Activated CD4-positive, alpha-beta T cell treated with anti-CD3 and anti-CD28 coated beads, Interleukin-2, amount 10 ng/mL, durations not matched to agents 7 days and 5 days (primary cell): ENCODE data around the gene LRCH3. TPM values are rescaled to one million over a fixed set of nuclear protein-coding genes. Genes with fewer than 3 reads are reported as not detected.
"Not testable (repeated sequence)": the region's sequence is repeated elsewhere in the genome, so short reads cannot be mapped to it uniquely, and the experiment has no call there.

Experiments used
- CTCF ChIA-PET: fragments of 350-600 bp; sonication (Branson Sonifier 250); formaldehyde crosslinking; loops from one replicate; lab custom pipeline; 2021; ENCODE audit warnings: antibody characterized with exemption; lab: Charles Lee
- POLR2A ChIA-PET: fragments of 350-600 bp; sonication (Branson Sonifier 250); formaldehyde crosslinking; loops from one replicate; lab custom pipeline; 2021; ENCODE audit warnings: antibody characterized with exemption; lab: Charles Lee
- DNase-seq: peaks from one replicate; pipeline ENCODE4 v3.0.0-alpha.2; 2020
- H3K27ac Mint-ChIP-seq: one replicate; pipeline ENCODE4 v1.8.0; 2021; ENCODE audit warnings: mild to moderate bottlenecking, moderate library complexity, mixed read lengths
- H3K27me3 Mint-ChIP-seq: one replicate; pipeline ENCODE4 v1.8.0; 2021; ENCODE audit warnings: mixed read lengths
- H3K36me3 Mint-ChIP-seq: one replicate; pipeline ENCODE4 v1.8.0; 2021; ENCODE audit warnings: low read depth, mixed read lengths
- H3K4me1 Mint-ChIP-seq: one replicate; pipeline ENCODE4 v1.8.0; 2021; ENCODE audit warnings: mixed read lengths
- H3K4me3 Mint-ChIP-seq: one replicate; pipeline ENCODE4 v1.8.0; 2021; ENCODE audit warnings: mild to moderate bottlenecking, moderate library complexity, mixed read lengths
- H3K9me3 Mint-ChIP-seq: one replicate; pipeline ENCODE4 v1.8.0; 2021; ENCODE audit warnings: mixed read lengths
- total RNA-seq, 2 experiments: library from RNA; stranded (reverse); gene quantifications; one replicate each; pipeline ENCODE4 v1.2.3, GENCODE V29; 2021

The LRCH3 gene
- total RNA-seq, 2 experiments from 2014 or later = 54.0 to 58.0 TPM

- DNase-seq = peak; percentile 82
- no peak overlapping the region for H3K4me3 Mint-ChIP-seq
- H3K4me1 Mint-ChIP-seq = peaks cover 7% of the 10 kb centered on the region
- H3K27ac Mint-ChIP-seq = no peak overlapping the region
- CTCF ChIA-PET = interaction anchor here (0.6 to 2.4 kb wide), 17 partner anchors 9 to 174 kb away, joined by 3 to 13 read pairs (median 4); partner anchors contain the start of gene RPL35A
- no peaks in the 10 kb centered on the region for H3K9me3 Mint-ChIP-seq
- no peaks in the 10 kb centered on the region for H3K27me3 Mint-ChIP-seq
- POLR2A ChIA-PET = no interaction called here
- no peaks in the 10 kb centered on the region for H3K36me3 Mint-ChIP-seq
Measured at GRCh38 chr3:197906023-197906849, 115.2 kb downstream of the LRCH3 start.

GRCh38 chr3:197906850-197907187 is 115.8 kb downstream of the LRCH3 start:
- DNase-seq = no peak
- no peaks in the 10 kb centered on the region for H3K9me3 Mint-ChIP-seq
- H3K27me3 Mint-ChIP-seq = no peaks in the 10 kb centered on the region
- CTCF ChIA-PET = interaction anchor here (0.7 to 2.4 kb wide), 5 partner anchors 9 to 126 kb away, joined by 3 to 13 read pairs (median 5); no protein-coding TSS in a partner anchor
- POLR2A ChIA-PET = no interaction called here
- no peak overlapping the region for H3K4me3 Mint-ChIP-seq
- peaks cover 7% of the 10 kb centered on the region for H3K4me1 Mint-ChIP-seq
- H3K27ac Mint-ChIP-seq = no peak overlapping the region
- no peaks in the 10 kb centered on the region for H3K36me3 Mint-ChIP-seq

GRCh38 chr3:197907196-197907595 is 116.1 kb downstream of the LRCH3 start:
- Mint-ChIP-seq H3K27ac (no peak overlapping the region), H3K36me3 (no peaks in the 10 kb centered on the region), H3K4me3 (no peak overlapping the region), H3K27me3 (no peaks in the 10 kb centered on the region), H3K4me1 (peaks cover 7% of the 10 kb centered on the region), H3K9me3 (no peaks in the 10 kb centered on the region)
- ChIA-PET CTCF (interaction anchor here (0.7 to 2.4 kb wide), 5 partner anchors 9 to 126 kb away, joined by 3 to 13 read pairs (median 5); no protein-coding TSS in a partner anchor), POLR2A (no interaction called here)
- no peak for DNase-seq

GRCh38 chr3:197908550-197908949 is 117.5 kb downstream of the LRCH3 start:
- H3K4me3 Mint-ChIP-seq, H3K36me3 Mint-ChIP-seq, H3K9me3 Mint-ChIP-seq, H3K4me1 Mint-ChIP-seq, POLR2A ChIA-PET, CTCF ChIA-PET, H3K27me3 Mint-ChIP-seq, DNase-seq, H3K27ac Mint-ChIP-seq: not testable (repeated sequence)

GRCh38 chr3:197908957-197909701 is 118.1 kb downstream of the LRCH3 start:
- Mint-ChIP-seq H3K36me3 (no peaks in the 10 kb centered on the region), H3K27ac (no peak overlapping the region), H3K4me3 (no peak overlapping the region), H3K27me3 (no peaks in the 10 kb centered on the region), H3K4me1 (peaks cover 7% of the 10 kb centered on the region), H3K9me3 (no peaks in the 10 kb centered on the region)
- ChIA-PET CTCF (no interaction called here), POLR2A (no interaction called here)
- no peak for DNase-seq

- H3K27ac Mint-ChIP-seq = no peak overlapping the region
- no peak for DNase-seq
- H3K4me3 Mint-ChIP-seq = no peak overlapping the region
- no peaks in the 10 kb centered on the region for H3K27me3 Mint-ChIP-seq
- peaks cover 2% of the 10 kb centered on the region for H3K36me3 Mint-ChIP-seq
- POLR2A ChIA-PET = no interaction called here
- CTCF ChIA-PET = interaction anchor here (0.7 to 1.1 kb wide), 3 partner anchors 10 to 385 kb away, joined by 3 read pairs; no protein-coding TSS in a partner anchor
- H3K4me1 Mint-ChIP-seq = no peaks in the 10 kb centered on the region
- no peaks in the 10 kb centered on the region for H3K9me3 Mint-ChIP-seq
Measured at GRCh38 chr3:197912741-197913476, 121.9 kb downstream of the LRCH3 start.

- no peak for DNase-seq
- Mint-ChIP-seq H3K4me1 (no peaks in the 10 kb centered on the region), H3K9me3 (no peaks in the 10 kb centered on the region), H3K27ac (no peak overlapping the region), H3K36me3 (peaks cover 2% of the 10 kb centered on the region), H3K27me3 (no peaks in the 10 kb centered on the region), H3K4me3 (no peak overlapping the region)
- ChIA-PET POLR2A (no interaction called here), CTCF (interaction anchor here (1.8 to 3.9 kb wide), 2 partner anchors 7 to 10 kb away, joined by 4 to 13 read pairs; no protein-coding TSS in a partner anchor)
Measured at GRCh38 chr3:197913641-197914380, 122.8 kb downstream of the LRCH3 start.

- H3K4me3 Mint-ChIP-seq, H3K9me3 Mint-ChIP-seq: not testable (repeated sequence)
Measured at GRCh38 chr3:197921429-197922275, 130.6 kb downstream of the LRCH3 start.

GRCh38 chr3:197926418-197926817 is 135.4 kb downstream of the LRCH3 start:
- no peak for DNase-seq
- no peaks in the 10 kb centered on the region for H3K27me3 Mint-ChIP-seq
- peaks cover 5% of the 10 kb centered on the region for H3K4me1 Mint-ChIP-seq
- H3K4me3 Mint-ChIP-seq = no peak overlapping the region
- CTCF ChIA-PET = no interaction called here
- POLR2A ChIA-PET = no interaction called here
- H3K36me3 Mint-ChIP-seq = peaks cover 13% of the 10 kb centered on the region
- H3K9me3 Mint-ChIP-seq = no peaks in the 10 kb centered on the region
- H3K27ac Mint-ChIP-seq = no peak overlapping the region

More at GRCh38 chr3:197921429-197922275, 130.6 kb downstream of the LRCH3 start:
- CTCF ChIA-PET, H3K27me3 Mint-ChIP-seq, DNase-seq, H3K27ac Mint-ChIP-seq, H3K4me1 Mint-ChIP-seq, POLR2A ChIA-PET, H3K36me3 Mint-ChIP-seq: not testable (repeated sequence)

GRCh38 chr3:197927578-197927977 is 136.5 kb downstream of the LRCH3 start:
- not testable (repeated sequence) for DNase-seq, H3K4me1 Mint-ChIP-seq, H3K9me3 Mint-ChIP-seq, H3K27me3 Mint-ChIP-seq, H3K27ac Mint-ChIP-seq, H3K4me3 Mint-ChIP-seq
- peaks cover 13% of the 10 kb centered on the region for H3K36me3 Mint-ChIP-seq
- POLR2A ChIA-PET = interaction anchor here (0.6 kb wide), 1 partner anchor 93 kb away, joined by 8 read pairs; no protein-coding TSS in a partner anchor
- CTCF ChIA-PET = interaction anchor here (0.8 kb wide), 1 partner anchor 22 kb away, joined by 3 read pairs; no protein-coding TSS in a partner anchor

- Mint-ChIP-seq H3K9me3 (no peaks in the 10 kb centered on the region), H3K36me3 (peaks cover 2% of the 10 kb centered on the region), H3K4me1 (peaks cover 5% of the 10 kb centered on the region), H3K27me3 (no peaks in the 10 kb centered on the region), H3K27ac (no peak overlapping the region), H3K4me3 (no peak overlapping the region)
- CTCF ChIA-PET = interaction anchor here (0.6 to 1.4 kb wide), 4 partner anchors 11 to 338 kb away, joined by 3 to 7 read pairs (median 4); no protein-coding TSS in a partner anchor
- POLR2A ChIA-PET = no interaction called here
- DNase-seq = no peak
Measured at GRCh38 chr3:197936819-197937384, 145.8 kb downstream of the LRCH3 start.
